H9 (cell line): ENCODE results near the gene PDCD6IP. TPM values are rescaled to one million over a fixed set of nuclear protein-coding genes. Genes with fewer than 3 reads are reported as not detected.

Experiments
- DNase-seq: peaks from one replicate; pipeline ENCODE4 v3.0.0-alpha.2; 2017
- H2AFZ ChIP-seq: one replicate; pipeline ENCODE4 v1.6.1; 2013; ENCODE audit warnings: mild to moderate bottlenecking, low read length, control low read depth, moderate library complexity
- H2AK5ac ChIP-seq: 2 replicates; pipeline ENCODE4 v1.6.1; 2013; ENCODE audit warnings: low read length, control low read depth, mixed read lengths; ENCODE audit not compliant: insufficient read length
- H2BK120ac ChIP-seq: one replicate; pipeline ENCODE4 v1.6.1; 2013; ENCODE audit warnings: low read depth, mild to moderate bottlenecking, low read length, control low read depth, inconsistent platforms; ENCODE audit not compliant: poor library complexity, severe bottlenecking
- H2BK12ac ChIP-seq: 2 replicates; pipeline ENCODE4 v1.6.1; 2013; ENCODE audit warnings: low read length, control low read depth, mixed read lengths, low read depth; ENCODE audit not compliant: insufficient read length
- H2BK15ac ChIP-seq: 2 replicates; pipeline ENCODE4 v1.6.1; 2013; ENCODE audit warnings: low read depth, low read length, control low read depth
- H2BK20ac ChIP-seq: one replicate; pipeline ENCODE4 v1.6.1; 2013; ENCODE audit warnings: low read depth, mild to moderate bottlenecking, low read length, control low read depth, inconsistent platforms; ENCODE audit not compliant: poor library complexity, severe bottlenecking
- H2BK5ac ChIP-seq: 2 replicates; pipeline ENCODE4 v1.6.1; 2013; ENCODE audit warnings: low read length, control low read depth, mixed read lengths; ENCODE audit not compliant: insufficient read length
- H3K14ac ChIP-seq: 2 replicates; pipeline ENCODE4 v1.6.1; 2013; ENCODE audit warnings: low read length, control low read depth; ENCODE audit not compliant: insufficient read depth
- H3K18ac ChIP-seq: 2 replicates; pipeline ENCODE4 v1.6.1; 2013; ENCODE audit warnings: low read depth, mild to moderate bottlenecking, mixed read lengths, low read length, control low read depth; ENCODE audit not compliant: insufficient read length
- H3K23ac ChIP-seq: 2 replicates; pipeline ENCODE4 v1.6.1; 2013; ENCODE audit warnings: low read length, control low read depth, mixed read lengths, low read depth; ENCODE audit not compliant: insufficient read length
- H3K23me2 ChIP-seq: 2 replicates; pipeline ENCODE4 v1.6.1; 2013; ENCODE audit warnings: low read depth, mild to moderate bottlenecking, mixed read lengths, low read length, control low read depth; ENCODE audit not compliant: insufficient read length, poor library complexity, severe bottlenecking
- H3K27ac ChIP-seq: 2 replicates; pipeline ENCODE4 v1.5.1; 2013; ENCODE audit warnings: low read length, control low read depth, mixed read lengths, low read depth; ENCODE audit not compliant: insufficient read length
- H3K27me3 ChIP-seq: 2 replicates; pipeline ENCODE4 v1.6.1; 2013; ENCODE audit warnings: low read length, control low read depth, inconsistent platforms; ENCODE audit not compliant: insufficient read depth
- H3K4ac ChIP-seq: 2 replicates; pipeline ENCODE4 v1.6.1; 2013; ENCODE audit warnings: low read depth, mild to moderate bottlenecking, control low read depth, inconsistent platforms, low read length, moderate library complexity
- H3K4me1 ChIP-seq: 2 replicates; pipeline ENCODE4 v1.6.1; 2013; ENCODE audit warnings: low read length, control low read depth, inconsistent platforms; ENCODE audit not compliant: insufficient read depth
- H3K4me2 ChIP-seq: 2 replicates; pipeline ENCODE4 v1.6.1; 2013; ENCODE audit warnings: low read length, control low read depth, mixed read lengths; ENCODE audit not compliant: insufficient read length, insufficient read depth
- H3K56ac ChIP-seq: 2 replicates; pipeline ENCODE4 v1.6.1; 2013; ENCODE audit warnings: low read depth, mild to moderate bottlenecking, mixed read lengths, low read length, control low read depth; ENCODE audit not compliant: insufficient read length
- H3K79me1 ChIP-seq: 2 replicates; pipeline ENCODE4 v1.6.1; 2013; ENCODE audit warnings: low read depth, mild to moderate bottlenecking, moderate library complexity, low read length, control low read depth, inconsistent platforms; ENCODE audit not compliant: insufficient read depth, poor library complexity, severe bottlenecking
- H3K79me2 ChIP-seq: 2 replicates; pipeline ENCODE4 v1.6.1; 2013; ENCODE audit warnings: low read length, control low read depth, inconsistent platforms; ENCODE audit not compliant: insufficient read depth
- H3K9ac ChIP-seq: 2 replicates; pipeline ENCODE4 v1.6.1; 2013; ENCODE audit warnings: low read length, control low read depth, mixed read lengths; ENCODE audit not compliant: insufficient read length; ENCODE audit errors: extremely low read depth
- H3K9me3 ChIP-seq: one replicate; pipeline ENCODE4 v1.6.1; 2013; ENCODE audit warnings: low read depth, low read length, inconsistent platforms; ENCODE audit not compliant: control insufficient read depth
- H3T11ph ChIP-seq: one replicate; pipeline ENCODE4 v1.6.1; 2013; ENCODE audit warnings: mild to moderate bottlenecking, low read length, control low read depth, inconsistent platforms
- H4K20me1 ChIP-seq: one replicate; pipeline ENCODE4 v1.6.1; 2013; ENCODE audit not compliant: control insufficient read depth, insufficient read length, insufficient read depth
- H4K5ac ChIP-seq: 2 replicates; pipeline ENCODE4 v1.6.1; 2013; ENCODE audit warnings: low read depth, mild to moderate bottlenecking, mixed read lengths, low read length, control low read depth; ENCODE audit not compliant: insufficient read length
- H4K8ac ChIP-seq: replicated peaks from 2 replicates; pipeline ENCODE4 v1.6.1; 2013; ENCODE audit warnings: low read length, control low read depth, mixed read lengths, low read depth; ENCODE audit not compliant: insufficient read length
- H4K91ac ChIP-seq: 2 replicates; pipeline ENCODE4 v1.6.1; 2013; ENCODE audit warnings: low read depth, mild to moderate bottlenecking, moderate library complexity, mixed read lengths, low read length, control low read depth; ENCODE audit not compliant: insufficient read length
- H3K27ac Mint-ChIP-seq, 3 experiments: 2 replicates in 2 of 3; 3 replicates in 1 of 3; pipeline ENCODE4 v1.8.0; 2020 to 2021; ENCODE audit warnings: mixed read lengths in 3 of 3, mild to moderate bottlenecking in 1 of 3, moderate library complexity in 1 of 3
- H3K27me3 Mint-ChIP-seq: 2 replicates; pipeline ENCODE4 v1.8.0; 2021; ENCODE audit warnings: low read depth, mild to moderate bottlenecking, moderate library complexity, mixed read lengths
- H3K36me3 Mint-ChIP-seq, 3 experiments: 2 replicates in 2 of 3; 3 replicates in 1 of 3; pipeline ENCODE4 v1.8.0; 2020 to 2021; ENCODE audit warnings: low read depth in 3 of 3, mixed read lengths in 3 of 3; ENCODE audit not compliant: insufficient read depth in 1 of 3
- H3K4me1 Mint-ChIP-seq, 2 experiments: 2 replicates each; pipeline ENCODE4 v1.8.0; 2020; ENCODE audit warnings: mixed read lengths in 2 of 2
- H3K4me3 Mint-ChIP-seq, 2 experiments: 2 replicates in 1 of 2; 3 replicates in 1 of 2; pipeline ENCODE4 v1.8.0; 2020 to 2021; ENCODE audit warnings: mild to moderate bottlenecking in 2 of 2, mixed read lengths in 2 of 2, moderate library complexity in 1 of 2
- H3K9me3 Mint-ChIP-seq, 2 experiments: 2 replicates in 1 of 2; 3 replicates in 1 of 2; pipeline ENCODE4 v1.8.0; 2020; ENCODE audit warnings: mild to moderate bottlenecking in 2 of 2, mixed read lengths in 2 of 2, moderate library complexity in 1 of 2
- WGBS: extraction: QIAGEN DNeasy Blood & Tissue Kit; methylation state at CpG from one replicate; pipeline ENCODE4 v1.1.7; 2013; ENCODE audit warnings: missing lambda C conversion rate, low lambda C conversion rate, mixed read lengths; ENCODE audit not compliant: insufficient read length; ENCODE audit errors: extremely low coverage; 5-methylcytosine and 5-hydroxymethylcytosine counted together
- total RNA-seq: library from RNA; stranded (reverse); gene quantifications from 2 replicates; pipeline ENCODE4 v1.2.1, GENCODE V29; 2021
- TF ChIP-seq, protein P1 (sequence below): fragments of 200-600 bp; sonication (generic); conservative IDR thresholded peaks from 3 replicates; pipeline ENCODE4 v1.8.0; 2021; ENCODE audit warnings: antibody characterized with exemption, mild to moderate bottlenecking

Gene PDCD6IP
- total RNA-seq, 1 experiment from 2014 or later = 109 TPM

DNA sequence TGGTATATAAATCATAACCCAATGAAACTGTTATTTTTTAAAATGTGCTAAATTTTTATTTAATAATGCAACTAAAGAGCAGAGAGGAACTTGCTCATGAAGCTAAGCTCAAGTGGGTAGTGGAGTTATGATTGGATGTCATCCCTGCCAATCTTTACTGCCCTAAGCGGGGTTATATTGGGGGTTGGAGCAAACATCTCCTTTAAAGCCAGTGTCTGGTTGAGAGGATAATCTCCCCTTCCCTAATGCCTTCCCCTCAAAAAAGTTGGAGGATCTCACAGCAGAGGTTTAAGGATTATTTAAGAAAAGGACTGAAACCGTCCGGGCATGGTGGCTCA lies 48.2 kb upstream of the PDCD6IP start:
- no peaks in the 10 kb centered on the region for H4K20me1 ChIP-seq
- H3K9me3 Mint-ChIP-seq = peaks cover 22 to 24% of the 10 kb centered on the region in 2 experiments

More for the DNA sequence above, 48.2 kb upstream of the PDCD6IP start:
- no peak for DNase-seq
- Histone ChIP-seq H3K23me2 (no peaks in the 10 kb centered on the region), H4K8ac (no peak overlapping the region), H3K27me3 (no peaks in the 10 kb centered on the region), H3K4me1 (no peaks in the 10 kb centered on the region), H2AFZ (no peak overlapping the region), H2AK5ac (no peak overlapping the region), H3K4ac (no peak overlapping the region), H3K9me3 (peaks cover 11% of the 10 kb centered on the region), H3K27ac (no peak overlapping the region), H3K18ac (no peak overlapping the region), H3K23ac (no peak overlapping the region), H3K4me2 (no peak overlapping the region), H3K79me1 (no peaks in the 10 kb centered on the region), H4K5ac (no peak overlapping the region), H3K14ac (no peak overlapping the region), H3T11ph (no peak overlapping the region), H2BK15ac (no peak overlapping the region), H3K56ac (no peak overlapping the region), H3K79me2 (no peaks in the 10 kb centered on the region), H3K9ac (no peak overlapping the region), H4K91ac (no peak overlapping the region), H2BK5ac (no peak overlapping the region), H2BK12ac (no peak overlapping the region), H2BK20ac (no peak overlapping the region), H2BK120ac (no peak overlapping the region)
- peaks cover 2% of the 10 kb centered on the region; the same call in 1 of the 2 replicates for H3K27me3 Mint-ChIP-seq
- peaks cover 0 to 7% of the 10 kb centered on the region in 2 experiments; a peak in 2 of 4 replicates for H3K4me1 Mint-ChIP-seq
- WGBS = no CpG with 5 or more reads among the region's 3 CpGs
- TF ChIP-seq, protein P1, sequence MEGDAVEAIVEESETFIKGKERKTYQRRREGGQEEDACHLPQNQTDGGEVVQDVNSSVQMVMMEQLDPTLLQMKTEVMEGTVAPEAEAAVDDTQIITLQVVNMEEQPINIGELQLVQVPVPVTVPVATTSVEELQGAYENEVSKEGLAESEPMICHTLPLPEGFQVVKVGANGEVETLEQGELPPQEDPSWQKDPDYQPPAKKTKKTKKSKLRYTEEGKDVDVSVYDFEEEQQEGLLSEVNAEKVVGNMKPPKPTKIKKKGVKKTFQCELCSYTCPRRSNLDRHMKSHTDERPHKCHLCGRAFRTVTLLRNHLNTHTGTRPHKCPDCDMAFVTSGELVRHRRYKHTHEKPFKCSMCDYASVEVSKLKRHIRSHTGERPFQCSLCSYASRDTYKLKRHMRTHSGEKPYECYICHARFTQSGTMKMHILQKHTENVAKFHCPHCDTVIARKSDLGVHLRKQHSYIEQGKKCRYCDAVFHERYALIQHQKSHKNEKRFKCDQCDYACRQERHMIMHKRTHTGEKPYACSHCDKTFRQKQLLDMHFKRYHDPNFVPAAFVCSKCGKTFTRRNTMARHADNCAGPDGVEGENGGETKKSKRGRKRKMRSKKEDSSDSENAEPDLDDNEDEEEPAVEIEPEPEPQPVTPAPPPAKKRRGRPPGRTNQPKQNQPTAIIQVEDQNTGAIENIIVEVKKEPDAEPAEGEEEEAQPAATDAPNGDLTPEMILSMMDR = no peak
- no peak overlapping the region for H3K4me3 Mint-ChIP-seq
- H3K36me3 Mint-ChIP-seq = peaks cover 11 to 26% (median 20%) of the 10 kb centered on the region in 3 experiments
- no peak overlapping the region for H3K27ac Mint-ChIP-seq
